ENCODE data around the gene OSBPL6.

DNA sequence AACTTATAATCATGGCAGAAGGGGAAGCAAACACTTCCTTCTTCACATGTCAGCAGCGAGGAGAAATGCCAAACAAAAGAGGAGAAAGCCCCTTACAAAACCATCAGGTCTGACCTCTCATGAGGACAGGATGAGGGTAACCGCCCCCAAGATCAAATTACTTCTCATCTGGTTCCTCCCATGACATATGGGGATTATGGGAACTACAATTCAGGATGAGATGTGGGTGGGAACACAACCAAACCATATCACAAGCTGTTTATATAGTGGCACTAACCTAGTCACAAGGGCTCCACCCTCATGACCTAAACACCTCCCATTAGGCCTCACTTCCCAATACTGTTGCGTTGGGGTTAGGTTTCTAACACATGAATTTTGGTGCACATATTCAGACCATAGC, 110.0 kb downstream of the OSBPL6 start:
- TF ChIP-seq EZH2 (conservative IDR thresholded peaks at IDR 0.05; ENCODE audit: low read depth, low read length) (no peak), TMF1 (CRISPR knock-in tag; IDR thresholded peaks at IDR 0.05; ENCODE audit: low read depth) (no peak), EP300 (IDR thresholded peaks at IDR 0.05; ENCODE audit: low read depth in 2 of 2, low read length in 2 of 2) (no peak), EP300 (CRISPR knock-in tag; IDR thresholded peaks at IDR 0.05; ENCODE audit: borderline replicate concordance) (no peak), MATR3 (CRISPR knock-in tag; IDR thresholded peaks at IDR 0.05) (no peak), NKX3-1 (CRISPR knock-in tag; IDR thresholded peaks at IDR 0.05) (no peak), PHF8 (CRISPR knock-in tag; IDR thresholded peaks at IDR 0.05) (no peak), RAD21 (CRISPR knock-in tag; IDR thresholded peaks at IDR 0.05) (no peak), PAX8 (CRISPR knock-in tag; IDR thresholded peaks at IDR 0.05; ENCODE audit: borderline replicate concordance) (no peak), POLR2AphosphoS2 (IDR thresholded peaks at IDR 0.05; ENCODE audit: low read depth, low read length) (no peak), POLR2A (IDR thresholded peaks at IDR 0.05; ENCODE audit: insufficient read depth in 1 of 2, low read depth in 2 of 2, low read length in 2 of 2) (no peak)
- TF ChIP-seq, protein P1, sequence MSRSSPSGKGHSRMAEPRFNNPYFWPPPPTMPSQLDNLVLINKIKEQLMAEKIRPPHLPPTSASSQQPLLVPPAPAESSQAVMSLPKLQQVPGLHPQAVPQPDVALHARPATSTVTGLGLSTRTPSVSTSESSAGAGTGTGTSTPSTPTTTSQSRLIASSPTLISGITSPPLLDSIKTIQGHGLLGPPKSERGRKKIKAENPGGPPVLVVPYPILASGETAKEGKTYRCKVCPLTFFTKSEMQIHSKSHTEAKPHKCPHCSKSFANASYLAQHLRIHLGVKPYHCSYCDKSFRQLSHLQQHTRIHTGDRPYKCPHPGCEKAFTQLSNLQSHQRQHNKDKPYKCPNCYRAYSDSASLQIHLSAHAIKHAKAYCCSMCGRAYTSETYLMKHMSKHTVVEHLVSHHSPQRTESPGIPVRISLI (CRISPR knock-in tag; IDR thresholded peaks at IDR 0.05; ENCODE audit: borderline replicate concordance): no peak
- TF ChIP-seq, protein P2, sequence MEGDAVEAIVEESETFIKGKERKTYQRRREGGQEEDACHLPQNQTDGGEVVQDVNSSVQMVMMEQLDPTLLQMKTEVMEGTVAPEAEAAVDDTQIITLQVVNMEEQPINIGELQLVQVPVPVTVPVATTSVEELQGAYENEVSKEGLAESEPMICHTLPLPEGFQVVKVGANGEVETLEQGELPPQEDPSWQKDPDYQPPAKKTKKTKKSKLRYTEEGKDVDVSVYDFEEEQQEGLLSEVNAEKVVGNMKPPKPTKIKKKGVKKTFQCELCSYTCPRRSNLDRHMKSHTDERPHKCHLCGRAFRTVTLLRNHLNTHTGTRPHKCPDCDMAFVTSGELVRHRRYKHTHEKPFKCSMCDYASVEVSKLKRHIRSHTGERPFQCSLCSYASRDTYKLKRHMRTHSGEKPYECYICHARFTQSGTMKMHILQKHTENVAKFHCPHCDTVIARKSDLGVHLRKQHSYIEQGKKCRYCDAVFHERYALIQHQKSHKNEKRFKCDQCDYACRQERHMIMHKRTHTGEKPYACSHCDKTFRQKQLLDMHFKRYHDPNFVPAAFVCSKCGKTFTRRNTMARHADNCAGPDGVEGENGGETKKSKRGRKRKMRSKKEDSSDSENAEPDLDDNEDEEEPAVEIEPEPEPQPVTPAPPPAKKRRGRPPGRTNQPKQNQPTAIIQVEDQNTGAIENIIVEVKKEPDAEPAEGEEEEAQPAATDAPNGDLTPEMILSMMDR (CRISPR knock-in tag; IDR thresholded peaks at IDR 0.05): no peak
